ENCODE data around the gene TTPAL. TPM values are rescaled to one million over a fixed set of nuclear protein-coding genes. Genes with fewer than 3 reads are reported as not detected.

The TTPAL gene
- total RNA-seq, 4 donors from 2014 or later = 27.1 to 36.8 (median 31.7) TPM

DNA sequence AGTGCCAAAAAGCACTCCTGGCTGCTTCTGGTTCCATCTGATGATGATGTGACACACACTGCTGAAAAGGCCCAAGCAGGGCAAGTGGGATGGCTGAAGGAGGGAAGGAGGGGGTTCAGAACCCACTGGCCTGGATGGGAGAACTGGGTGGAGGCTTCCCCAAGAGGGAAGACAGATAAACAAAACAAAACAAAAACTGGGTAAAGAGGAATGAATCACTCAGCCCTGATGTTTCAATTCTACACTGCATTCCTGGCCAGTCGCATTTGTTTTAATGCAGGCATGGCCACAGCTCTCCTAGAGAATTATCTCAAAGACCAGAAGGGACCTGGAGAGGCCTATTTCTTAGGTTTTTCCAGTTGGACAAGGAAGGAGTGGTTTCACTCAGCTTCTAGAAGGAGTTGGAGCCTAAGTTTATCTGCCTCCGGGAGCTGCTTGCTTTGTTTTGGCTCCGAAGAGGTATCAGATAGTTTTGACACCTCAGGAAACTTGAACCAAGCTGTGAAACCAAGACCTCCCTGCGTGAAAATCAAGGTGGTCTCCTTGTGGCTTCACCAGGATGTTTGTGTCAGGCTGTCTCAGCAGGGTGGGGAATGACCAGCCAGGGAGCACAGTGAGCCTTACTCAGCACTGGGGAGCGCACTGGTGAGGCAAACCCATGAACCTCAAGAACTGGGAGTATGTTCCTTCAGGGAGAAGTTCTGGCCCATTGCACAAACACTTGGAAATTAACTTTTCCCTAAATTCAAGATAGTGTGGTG is 16.1 kb downstream of the TTPAL start:
- no peak overlapping the region for H3K4me3 ChIP-seq (ENCODE audit: low read depth, poor library complexity, severe bottlenecking)
- WGBS, 2 donors = 69 to 73% methylated on average over 5 of the region's 5 CpGs
- intact Hi-C loops (cut with DNase I; ENCODE audit: low total_unique reads) = no loop called here
- TF ChIP-seq POLR2A (IDR thresholded peaks at IDR 0.05) = no peak
- TF ChIP-seq, protein P1, sequence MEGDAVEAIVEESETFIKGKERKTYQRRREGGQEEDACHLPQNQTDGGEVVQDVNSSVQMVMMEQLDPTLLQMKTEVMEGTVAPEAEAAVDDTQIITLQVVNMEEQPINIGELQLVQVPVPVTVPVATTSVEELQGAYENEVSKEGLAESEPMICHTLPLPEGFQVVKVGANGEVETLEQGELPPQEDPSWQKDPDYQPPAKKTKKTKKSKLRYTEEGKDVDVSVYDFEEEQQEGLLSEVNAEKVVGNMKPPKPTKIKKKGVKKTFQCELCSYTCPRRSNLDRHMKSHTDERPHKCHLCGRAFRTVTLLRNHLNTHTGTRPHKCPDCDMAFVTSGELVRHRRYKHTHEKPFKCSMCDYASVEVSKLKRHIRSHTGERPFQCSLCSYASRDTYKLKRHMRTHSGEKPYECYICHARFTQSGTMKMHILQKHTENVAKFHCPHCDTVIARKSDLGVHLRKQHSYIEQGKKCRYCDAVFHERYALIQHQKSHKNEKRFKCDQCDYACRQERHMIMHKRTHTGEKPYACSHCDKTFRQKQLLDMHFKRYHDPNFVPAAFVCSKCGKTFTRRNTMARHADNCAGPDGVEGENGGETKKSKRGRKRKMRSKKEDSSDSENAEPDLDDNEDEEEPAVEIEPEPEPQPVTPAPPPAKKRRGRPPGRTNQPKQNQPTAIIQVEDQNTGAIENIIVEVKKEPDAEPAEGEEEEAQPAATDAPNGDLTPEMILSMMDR (IDR thresholded peaks at IDR 0.05) = no peak
- DNase-seq (ENCODE audit: low spot score in 2 of 2) = peak in 1 of 2 donors; percentile 76

DNA sequence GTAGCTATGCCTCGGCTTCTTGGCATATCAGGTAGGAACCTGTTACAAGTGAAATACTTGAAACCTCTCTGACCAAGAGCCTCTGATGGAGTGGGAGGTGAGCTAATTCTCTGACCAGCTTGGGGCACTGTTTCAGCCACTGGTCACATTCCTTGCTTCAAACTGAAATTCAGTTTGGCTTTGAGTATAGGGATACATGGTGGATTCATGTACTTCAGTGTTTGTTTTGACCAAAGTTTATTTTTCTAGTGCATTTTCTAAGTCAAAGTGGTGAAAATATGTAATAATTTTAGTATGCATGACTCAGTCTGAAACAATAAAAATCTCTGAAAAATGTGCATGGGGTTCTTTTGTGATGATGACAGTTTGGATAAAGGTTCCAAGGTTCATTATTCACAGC is 18.6 kb downstream of the TTPAL start:
- WGBS, 2 donors = 86 to 94% methylated on average over 1 of the region's 1 CpG
- H3K4me3 ChIP-seq (ENCODE audit: low read depth, poor library complexity, severe bottlenecking) = no peak overlapping the region
- no peak for TF ChIP-seq POLR2A (IDR thresholded peaks at IDR 0.05)
- TF ChIP-seq, protein P1 (IDR thresholded peaks at IDR 0.05) = no peak
- intact Hi-C loops (cut with DNase I; ENCODE audit: low total_unique reads) = no loop called here
- no peak for DNase-seq (ENCODE audit: low spot score in 2 of 2)

DNA sequence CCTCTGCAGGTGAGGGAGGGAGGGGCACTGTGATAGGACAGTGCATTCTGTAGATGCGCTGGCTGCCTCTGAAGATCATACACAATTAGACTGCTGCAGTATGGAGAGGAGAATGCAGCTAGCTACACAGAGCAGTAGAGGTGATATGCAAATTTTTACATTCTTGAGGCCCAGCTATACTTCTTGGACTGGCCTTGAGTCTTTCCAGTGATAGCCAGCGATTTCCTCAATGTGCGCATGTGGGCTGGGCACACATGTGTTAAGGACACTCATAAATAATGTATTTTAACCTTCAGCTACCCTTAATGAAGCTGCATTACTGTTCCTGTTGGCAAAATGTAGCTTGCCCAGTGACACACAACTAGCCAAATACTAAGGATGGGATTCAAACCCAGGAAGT is 19.0 kb downstream of the TTPAL start:
- TF ChIP-seq, protein P1 (IDR thresholded peaks at IDR 0.05) = no peak
- no peak for TF ChIP-seq POLR2A (IDR thresholded peaks at IDR 0.05)
- H3K4me3 ChIP-seq (ENCODE audit: low read depth, poor library complexity, severe bottlenecking) = no peak overlapping the region
- WGBS, 2 donors = 85 to 94% methylated on average over 3 of the region's 3 CpGs
- no peak for DNase-seq (ENCODE audit: low spot score in 2 of 2)
- intact Hi-C loops (cut with DNase I; ENCODE audit: low total_unique reads) = no loop called here

DNA sequence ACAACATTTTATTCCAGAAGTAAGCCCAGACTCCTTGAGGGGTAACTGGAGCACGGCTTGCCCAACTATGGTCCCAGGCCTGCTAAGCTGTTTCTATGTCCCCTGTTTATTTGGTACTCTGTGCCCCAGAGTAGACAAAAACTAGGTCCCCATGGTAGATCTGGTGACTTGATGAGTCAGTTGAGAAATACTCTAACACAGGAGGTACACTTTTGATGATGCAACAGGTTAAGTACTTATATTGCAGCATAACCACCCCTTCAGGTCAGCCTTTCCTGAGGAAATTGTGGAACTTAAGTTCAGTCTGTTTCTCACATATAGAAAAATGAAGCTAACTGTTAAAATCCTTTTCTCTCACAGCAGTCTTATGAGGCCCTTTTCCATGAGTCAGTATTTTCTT is 19.6 kb downstream of the TTPAL start:
- H3K4me3 ChIP-seq (ENCODE audit: low read depth, poor library complexity, severe bottlenecking) = no peak overlapping the region
- 88 to 94% methylated on average over 1 of the region's 1 CpG for WGBS, 2 donors
- no peak for TF ChIP-seq POLR2A (IDR thresholded peaks at IDR 0.05)
- TF ChIP-seq, protein P1 (IDR thresholded peaks at IDR 0.05) = no peak
- DNase-seq (ENCODE audit: low spot score in 2 of 2) = no peak
- intact Hi-C loops (cut with DNase I; ENCODE audit: low total_unique reads) = no loop called here

DNA sequence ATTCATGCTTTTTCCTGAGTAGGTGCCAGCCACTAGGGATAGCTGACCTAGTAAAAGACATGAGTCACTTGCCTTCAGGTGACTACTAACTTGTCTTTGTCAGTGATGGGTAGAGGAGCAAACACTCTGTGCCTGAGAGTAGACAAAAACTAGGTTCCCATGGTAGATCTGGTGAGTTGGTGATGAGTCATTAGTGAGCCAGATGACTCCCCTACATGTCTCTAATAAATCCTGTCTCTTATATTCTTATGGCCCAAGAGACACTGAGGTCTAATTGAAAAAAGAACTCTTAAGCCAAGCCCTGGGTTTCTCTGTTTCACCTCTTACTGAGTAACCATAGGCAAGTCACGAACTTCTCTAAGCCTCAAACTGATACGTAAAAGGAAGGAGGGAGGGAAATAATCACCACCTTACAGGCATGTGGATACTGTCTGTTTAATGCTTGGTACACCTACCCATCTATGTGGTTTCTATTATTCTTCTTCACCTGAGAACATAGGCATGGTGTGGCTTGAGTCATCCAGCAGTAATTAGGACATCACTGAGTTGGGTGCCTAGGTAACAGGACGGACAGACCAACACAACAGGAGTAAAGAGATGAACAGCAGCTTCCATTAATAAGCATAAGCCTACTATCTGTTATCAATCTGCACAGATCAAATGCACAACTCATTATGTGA is 20.3 kb downstream of the TTPAL start:
- no peak for TF ChIP-seq POLR2A (IDR thresholded peaks at IDR 0.05)
- TF ChIP-seq, protein P1 (IDR thresholded peaks at IDR 0.05) = no peak
- intact Hi-C loops (cut with DNase I; ENCODE audit: low total_unique reads) = no loop called here
- no peak overlapping the region for H3K4me3 ChIP-seq (ENCODE audit: low read depth, poor library complexity, severe bottlenecking)
- no peak for DNase-seq (ENCODE audit: low spot score in 2 of 2)
- 77 to 78% methylated on average over 3 of the region's 3 CpGs for WGBS, 2 donors
